ENCODE data around the gene KASH5.
"Not testable (repeated sequence)": the region's sequence is repeated elsewhere in the genome, so short reads cannot be mapped to it uniquely, and the experiment has no call there.

DNA sequence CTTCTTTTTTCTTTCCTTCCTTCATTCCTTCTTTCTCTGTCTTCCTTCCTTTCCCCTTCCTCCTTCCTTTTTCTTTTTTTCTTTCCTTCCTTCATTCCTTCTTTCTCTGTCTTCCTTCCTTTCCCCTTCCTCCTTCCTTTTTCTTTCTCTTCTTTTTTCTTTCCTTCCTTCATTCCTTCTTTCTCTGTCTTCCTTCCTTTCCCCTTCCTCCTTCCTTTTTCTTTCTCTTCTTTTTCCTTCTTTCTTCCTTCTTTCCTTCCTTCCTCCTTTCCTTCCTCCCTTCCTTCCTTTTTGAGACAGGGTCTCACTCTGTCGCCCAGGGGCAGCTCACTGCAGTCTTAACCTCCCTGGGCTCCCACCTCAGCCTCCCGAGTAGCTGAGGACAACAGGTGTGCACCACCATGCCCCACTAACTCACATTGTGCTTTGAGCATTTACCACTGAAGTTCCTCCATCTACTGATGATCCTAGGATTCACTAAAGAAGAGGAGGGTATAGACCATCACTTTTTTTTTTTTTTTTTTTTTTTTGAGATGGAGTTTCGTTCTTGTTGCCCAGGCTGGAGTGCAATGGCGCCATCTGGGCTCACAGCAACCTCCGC is 56.2 kb downstream of the KASH5 start:
- TF ChIP-seq, protein P1, sequence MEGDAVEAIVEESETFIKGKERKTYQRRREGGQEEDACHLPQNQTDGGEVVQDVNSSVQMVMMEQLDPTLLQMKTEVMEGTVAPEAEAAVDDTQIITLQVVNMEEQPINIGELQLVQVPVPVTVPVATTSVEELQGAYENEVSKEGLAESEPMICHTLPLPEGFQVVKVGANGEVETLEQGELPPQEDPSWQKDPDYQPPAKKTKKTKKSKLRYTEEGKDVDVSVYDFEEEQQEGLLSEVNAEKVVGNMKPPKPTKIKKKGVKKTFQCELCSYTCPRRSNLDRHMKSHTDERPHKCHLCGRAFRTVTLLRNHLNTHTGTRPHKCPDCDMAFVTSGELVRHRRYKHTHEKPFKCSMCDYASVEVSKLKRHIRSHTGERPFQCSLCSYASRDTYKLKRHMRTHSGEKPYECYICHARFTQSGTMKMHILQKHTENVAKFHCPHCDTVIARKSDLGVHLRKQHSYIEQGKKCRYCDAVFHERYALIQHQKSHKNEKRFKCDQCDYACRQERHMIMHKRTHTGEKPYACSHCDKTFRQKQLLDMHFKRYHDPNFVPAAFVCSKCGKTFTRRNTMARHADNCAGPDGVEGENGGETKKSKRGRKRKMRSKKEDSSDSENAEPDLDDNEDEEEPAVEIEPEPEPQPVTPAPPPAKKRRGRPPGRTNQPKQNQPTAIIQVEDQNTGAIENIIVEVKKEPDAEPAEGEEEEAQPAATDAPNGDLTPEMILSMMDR (IDR thresholded peaks at IDR 0.05; ENCODE audit: low read depth, low read length), result not testable (repeated sequence)
- TF ChIP-seq EZH2phosphoT487 (IDR thresholded peaks at IDR 0.05; ENCODE audit: low read depth), result not testable (repeated sequence)
